Spinal cord (tissue), 10 donors: ENCODE measurements around the gene ALKAL2. TPM values are rescaled to one million over a fixed set of nuclear protein-coding genes. Genes with fewer than 3 reads are reported as not detected.

Experiments
- DNase-seq, 6 donors: peaks; one replicate each; pipeline versions ENCODE4 v3.0.0 to v3.0.0-alpha.2; 2013 to 2015; ENCODE audit warnings: low spot score in 6 of 6, low read depth in 4 of 6
- H3K27ac ChIP-seq: one replicate; pipeline ENCODE4 v1.5.1; 2013; ENCODE audit warnings: low read depth, low read length, control low read depth
- H3K27me3 ChIP-seq: one replicate; pipeline ENCODE4 v1.6.1; 2013; ENCODE audit warnings: low read length; ENCODE audit not compliant: control insufficient read depth, insufficient read depth
- H3K36me3 ChIP-seq: one replicate; pipeline ENCODE4 v1.6.1; 2013; ENCODE audit warnings: low read length; ENCODE audit not compliant: control insufficient read depth, insufficient read depth
- H3K4me1 ChIP-seq: one replicate; pipeline ENCODE4 v1.6.1; 2013; ENCODE audit warnings: low read length; ENCODE audit not compliant: control insufficient read depth, insufficient read depth
- H3K4me3 ChIP-seq: one replicate; pipeline ENCODE4 v1.5.1; 2013; ENCODE audit warnings: low read depth, low read length, control low read depth
- H3K9me3 ChIP-seq: one replicate; pipeline ENCODE4 v1.6.1; 2013; ENCODE audit warnings: low read length; ENCODE audit not compliant: control insufficient read depth, insufficient read depth
- WGBS: methylation state at CpG from one replicate; pipeline ENCODE4 v1.1.5; 2013; ENCODE audit warnings: missing lambda C conversion rate; ENCODE audit not compliant: insufficient coverage; 5-methylcytosine and 5-hydroxymethylcytosine counted together
- polyA plus RNA-seq, 2 donors: library from polyadenylated mRNA; unstranded; fragments of 120-200 nt; gene quantifications; one replicate each; pipeline ENCODE4 v1.2.1, GENCODE V29; 2013; ENCODE audit not compliant: insufficient read length in 2 of 2
- total RNA-seq, 2 donors: library from RNA; depleted of rRNA in 1 of 2; stranded (reverse); fragments of 120-200 nt in 1 of 2; fragments of >200 nt in 1 of 2; gene quantifications; one replicate each; pipeline versions ENCODE4 v1.2.3 to v1.2.4, GENCODE V29; 2013 to 2014
- donor health status: healthy.

ALKAL2 gene
- total and polyA plus RNA-seq, 4 donors = 0.88 to 5.3 (median 3.4) TPM

GRCh38 chr2:236993-237539 is 50.8 kb downstream of the ALKAL2 start:
- H3K36me3 ChIP-seq = peaks cover 5% of the 10 kb centered on the region
- H3K4me1 ChIP-seq = peaks cover 4% of the 10 kb centered on the region
- DNase-seq = no peak
- H3K9me3 ChIP-seq = no peaks in the 10 kb centered on the region
- H3K27ac ChIP-seq = no peak overlapping the region
- 89% methylated on average over 2 of the region's 6 CpGs for WGBS
- H3K4me3 ChIP-seq = no peak overlapping the region
- no peaks in the 10 kb centered on the region for H3K27me3 ChIP-seq

- DNase-seq = no peak
- peaks cover 4% of the 10 kb centered on the region for H3K4me1 ChIP-seq
- peaks cover 2% of the 10 kb centered on the region for H3K36me3 ChIP-seq
- no peaks in the 10 kb centered on the region for H3K9me3 ChIP-seq
- H3K27ac ChIP-seq = no peak overlapping the region
- WGBS = 94% methylated on average over 2 of the region's 4 CpGs
- no peak overlapping the region for H3K4me3 ChIP-seq
- H3K27me3 ChIP-seq = no peaks in the 10 kb centered on the region
Observed at GRCh38 chr2:234421-234820, 53.5 kb downstream of the ALKAL2 start.

GRCh38 chr2:233030-233429 is 54.9 kb downstream of the ALKAL2 start:
- Histone ChIP-seq H3K36me3 (peaks cover 2% of the 10 kb centered on the region), H3K27me3 (no peaks in the 10 kb centered on the region), H3K4me3 (no peak overlapping the region), H3K4me1 (peaks cover 3% of the 10 kb centered on the region), H3K27ac (no peak overlapping the region), H3K9me3 (no peaks in the 10 kb centered on the region)
- 51% methylated on average over 5 of the region's 7 CpGs for WGBS
- no peak for DNase-seq

- WGBS = 40% methylated on average over 4 of the region's 9 CpGs
- Histone ChIP-seq H3K27ac (no peak overlapping the region), H3K36me3 (peaks cover 2% of the 10 kb centered on the region), H3K4me1 (no peaks in the 10 kb centered on the region), H3K9me3 (no peaks in the 10 kb centered on the region), H3K27me3 (no peaks in the 10 kb centered on the region), H3K4me3 (no peak overlapping the region)
- DNase-seq = peak in 4 of 6 donors; percentile 22 to 64 (median 44)
Observed at GRCh38 chr2:231521-232185, 56.2 kb downstream of the ALKAL2 start.

Other genes with a start within 250 kb of the ALKAL2 start
- 1 to 10 TPM; 3.8 to 6.2 TPM for gene FAM110C, start 241.6 kb downstream of the ALKAL2 start, total RNA-seq
- 1 to 10 TPM; 7.3 to 7.6 TPM for gene FAM110C, start 241.6 kb downstream of the ALKAL2 start, polyA plus RNA-seq
- gene SH3YL1, start 24.1 kb downstream of the ALKAL2 start, total RNA-seq = 10 to 100 TPM; 45.7 to 60.1 TPM
- gene SH3YL1, start 24.1 kb downstream of the ALKAL2 start, polyA plus RNA-seq = 10 to 100 TPM; 61.3 to 62.6 TPM
- 100 to 1,000 TPM in 1 of 2 donors, 10 to 100 TPM in 1; 91.6 to 120 TPM for gene ACP1, start 23.1 kb downstream of the ALKAL2 start, total RNA-seq
- 100 to 1,000 TPM; 116 to 118 TPM for gene ACP1, start 23.1 kb downstream of the ALKAL2 start, polyA plus RNA-seq